Activated naive CD4-positive, alpha-beta T cell treated with anti-CD3 and anti-CD28 coated beads, Interleukin-2, amount 50 U/mL, for 16 hours (primary cell): ENCODE results near the gene JRKL.
A peak's percentile ranks its signal among the peaks of the same experiment; 100 is the strongest.

Experiments used
- DNase-seq: peaks from one replicate; pipeline ENCODE4 v3.0.0-alpha.2; 2020

The JRKL gene

DNA sequence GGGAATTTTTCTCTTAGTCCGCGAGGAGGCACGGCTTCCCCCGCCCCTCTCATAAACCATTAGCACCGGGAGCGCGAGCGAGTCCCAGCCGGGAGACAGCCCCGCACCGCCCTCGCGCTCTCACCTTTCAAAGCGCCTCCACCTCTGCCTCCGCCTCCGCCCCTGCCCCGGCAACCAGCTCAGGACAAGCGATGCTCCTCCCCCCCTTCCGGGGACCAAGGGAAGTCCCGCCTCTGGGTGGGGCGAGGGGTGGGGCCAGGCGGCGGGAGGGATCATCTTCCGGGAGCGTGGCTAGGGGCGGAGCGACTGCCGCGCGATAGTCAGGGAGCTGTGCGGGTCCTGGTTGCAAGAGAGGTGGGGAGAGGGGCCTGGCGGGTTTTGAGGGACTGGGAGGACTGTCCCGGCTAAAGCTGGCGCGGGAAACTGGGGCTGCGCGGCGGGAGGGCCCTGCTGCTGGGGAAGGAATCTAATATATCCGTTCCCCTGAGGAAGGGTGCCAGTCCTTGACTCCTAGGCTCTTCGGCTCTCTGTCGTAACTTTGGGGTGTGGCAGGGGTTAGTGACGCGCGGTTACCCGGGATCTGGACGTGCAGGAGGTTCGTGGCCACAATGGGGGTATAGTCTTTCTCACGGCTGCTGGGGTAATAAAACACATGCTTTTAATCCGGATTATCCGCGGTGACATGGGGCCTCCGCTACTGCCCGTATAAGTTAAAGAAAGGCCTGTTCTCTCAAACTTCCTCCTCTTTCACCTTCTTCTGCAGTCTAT is at the start of gene JRKL, which contains the start of gene CCDC82:
JRKL (plus strand) TSS at position 294 of the 768 bp plus-strand sequence. CDS start 637 bp downstream, outside the sequence.
CCDC82 (minus strand) TSS at position 193 of the 768 bp plus-strand sequence. CDS start 5,165 bp downstream, outside the sequence.
- DNase-seq, result peak; percentile 98

DNA sequence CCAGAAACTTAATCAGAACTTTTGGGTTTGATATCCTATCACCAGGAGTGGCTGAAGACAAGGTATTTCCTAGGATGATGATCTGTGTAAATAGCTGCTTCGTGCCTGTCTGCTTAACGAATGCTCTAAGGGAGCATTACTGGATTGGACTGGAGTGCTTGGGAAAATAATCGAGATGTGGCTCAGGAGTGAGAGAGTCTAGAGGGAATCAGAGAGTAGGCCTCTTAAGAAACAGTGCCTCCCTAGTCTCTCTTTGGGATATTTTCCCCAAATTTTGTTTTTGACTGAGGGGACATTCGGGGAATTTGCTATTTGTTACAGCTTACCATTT is 49.3 kb upstream of the JRKL start:
- DNase-seq, result no peak

DNA sequence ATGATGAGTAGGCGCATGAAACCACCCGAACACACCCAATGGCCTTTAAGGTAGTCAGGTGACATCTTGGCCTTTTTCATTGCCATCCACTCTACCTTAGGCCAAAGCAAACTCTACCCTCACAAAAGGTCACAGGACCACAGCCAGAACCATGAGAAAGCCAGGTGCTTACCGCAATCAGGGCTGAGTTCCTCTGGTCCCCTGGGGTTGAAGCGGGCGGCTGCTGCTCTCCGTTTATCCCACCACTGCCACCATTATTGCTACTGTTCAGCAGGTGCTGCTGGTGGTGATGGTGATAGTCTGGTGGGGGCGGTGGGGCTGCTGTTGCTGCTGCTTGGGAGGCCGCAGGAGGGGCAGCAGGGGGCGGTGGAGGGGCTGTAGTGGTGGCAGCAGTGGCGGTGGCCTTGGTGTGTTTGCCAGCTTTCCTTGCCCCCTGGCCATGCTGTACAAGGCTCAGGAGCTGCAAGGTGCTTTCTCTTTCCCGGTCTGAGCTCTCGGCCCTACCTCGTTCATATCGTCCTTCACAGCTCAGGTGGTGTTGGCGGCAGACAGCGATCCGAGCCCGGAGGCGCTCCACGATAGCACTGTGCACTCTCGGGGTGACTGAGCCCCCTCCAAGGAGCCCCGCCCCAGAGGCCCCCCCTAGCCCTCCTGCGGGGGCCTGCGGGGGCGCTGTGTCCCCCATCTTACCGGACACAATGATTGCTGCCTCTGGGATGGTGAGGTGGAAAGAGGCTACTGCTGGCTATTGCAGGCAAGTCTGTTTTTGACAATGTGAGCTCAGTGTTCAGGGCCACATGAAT is 48.4 kb upstream of the JRKL start:
- peak; percentile 63 for DNase-seq

DNA sequence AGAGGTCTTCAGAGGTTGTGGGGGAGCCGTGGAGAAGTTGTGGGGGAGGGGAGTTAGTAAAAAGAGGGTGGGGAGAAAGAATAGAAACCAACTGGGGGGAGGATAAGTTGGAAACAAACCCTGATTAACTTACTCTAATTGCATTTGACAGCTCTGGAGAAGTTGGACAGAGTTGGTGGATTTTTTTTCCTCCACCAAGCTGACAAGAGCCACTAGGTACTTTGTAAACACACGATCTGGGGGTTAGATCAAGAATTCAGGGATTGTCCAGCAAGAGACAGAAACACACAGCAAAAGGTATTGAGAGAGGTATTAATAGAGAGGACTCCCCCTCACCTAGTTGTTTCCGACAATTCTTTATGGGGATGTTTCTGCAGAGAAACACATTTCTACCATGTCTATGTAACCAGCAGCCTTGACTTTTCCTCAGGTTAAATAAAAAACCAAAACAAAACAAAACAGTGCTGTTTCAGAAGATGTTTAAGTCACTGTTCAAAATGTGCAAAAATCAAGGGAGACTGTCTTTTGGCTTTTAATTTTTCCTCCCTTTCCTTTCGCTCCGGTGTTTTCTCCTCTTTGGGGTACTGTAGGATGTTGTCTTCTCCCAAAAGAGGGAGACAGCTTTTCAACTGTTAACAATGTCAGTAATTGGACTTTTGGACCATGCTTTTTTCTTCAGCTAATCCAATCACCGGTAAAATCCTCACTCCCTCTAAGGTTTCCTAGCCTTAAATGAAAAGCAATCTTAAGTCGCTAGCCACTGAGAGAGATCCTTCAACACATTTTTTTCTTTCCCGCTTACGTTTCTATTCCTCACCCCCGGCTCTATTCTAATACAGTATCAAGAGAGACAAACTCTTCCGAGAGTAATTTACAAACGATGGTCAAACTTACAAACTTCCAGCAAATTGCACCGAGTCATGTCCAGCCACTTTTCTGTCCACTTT is 47.5 kb upstream of the JRKL start:
- DNase-seq, result no peak

DNA sequence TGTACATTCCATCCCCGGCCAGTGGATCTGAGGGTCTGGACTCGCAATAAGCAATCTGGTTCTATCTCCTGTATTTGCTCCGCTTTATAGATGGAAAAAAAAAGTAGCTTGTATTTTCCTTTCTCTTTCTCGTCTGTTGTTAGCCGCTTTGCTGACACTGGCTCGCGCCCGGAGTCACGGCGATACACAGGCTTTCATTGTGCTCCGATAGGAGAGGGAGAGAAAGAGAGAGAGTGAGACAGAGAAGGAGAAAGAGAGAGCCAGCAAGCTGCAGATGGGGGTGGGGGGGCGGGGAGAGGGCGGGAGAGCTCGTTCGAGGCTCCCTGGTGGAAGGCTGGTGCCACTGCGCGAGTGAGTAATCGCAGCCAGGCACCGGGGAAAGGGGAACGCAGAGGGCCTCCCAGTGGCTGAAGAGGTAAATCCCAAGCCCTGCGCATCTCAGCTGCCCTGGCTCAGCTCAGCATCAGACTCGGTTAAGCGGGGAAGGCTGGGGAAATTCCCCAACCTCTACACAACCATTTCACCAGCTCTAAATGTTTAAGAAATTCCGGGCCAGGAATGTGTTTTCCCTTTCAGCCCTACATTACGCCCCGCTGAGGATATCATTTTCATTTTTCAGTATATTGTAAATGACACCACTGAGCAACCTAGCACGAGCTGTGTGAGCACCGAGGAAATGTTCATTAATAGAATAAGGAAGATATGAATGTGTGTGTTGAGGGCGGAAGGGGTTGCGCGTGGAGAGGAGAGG is 46.7 kb upstream of the JRKL start, which contains the start of gene MAML2:
MAML2 (minus strand) TSS at position 235 of the 751 bp plus-strand sequence. CDS start 1,300 bp downstream, outside the sequence.
- peak; percentile 91 for DNase-seq

DNA sequence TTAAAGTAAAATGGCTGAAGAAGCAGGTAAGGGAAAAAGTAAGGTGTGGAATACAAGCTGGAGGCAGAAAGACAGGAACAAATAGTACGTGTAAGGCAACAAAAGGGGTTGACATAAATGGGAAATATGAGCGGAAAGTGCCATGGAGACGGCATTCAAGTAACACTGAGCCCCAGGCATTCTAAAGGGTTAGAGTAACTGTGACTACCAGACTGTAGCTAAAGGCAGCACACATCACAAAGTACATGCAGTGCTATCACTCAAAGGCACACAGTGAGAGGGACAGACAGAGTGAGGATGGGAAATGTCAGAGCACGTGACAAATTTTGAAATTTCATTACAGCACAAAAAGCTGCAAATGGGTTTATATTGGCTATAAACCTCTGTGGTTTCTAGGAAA is 33.0 kb upstream of the JRKL start:
- no peak for DNase-seq

DNA sequence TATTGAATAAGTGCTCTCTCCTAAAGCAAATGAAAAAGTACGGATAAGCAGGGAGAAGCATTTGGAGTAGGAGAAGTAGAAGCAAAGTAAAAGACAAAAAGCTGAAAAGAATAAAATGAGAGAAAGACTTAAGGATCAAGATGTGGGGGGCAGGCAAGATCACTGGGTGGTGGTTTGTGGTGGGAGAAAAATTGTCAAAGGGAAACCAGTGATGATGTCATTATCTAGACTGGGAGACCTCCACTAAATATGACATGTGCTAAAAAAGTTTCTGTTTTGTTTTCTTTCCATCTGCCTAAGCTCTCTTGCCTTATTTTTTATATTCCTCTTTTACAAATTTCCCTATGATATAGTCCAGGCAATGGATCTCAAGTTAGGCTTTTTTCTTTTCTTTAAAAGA is 32.0 kb upstream of the JRKL start:
- DNase-seq, result no peak

DNA sequence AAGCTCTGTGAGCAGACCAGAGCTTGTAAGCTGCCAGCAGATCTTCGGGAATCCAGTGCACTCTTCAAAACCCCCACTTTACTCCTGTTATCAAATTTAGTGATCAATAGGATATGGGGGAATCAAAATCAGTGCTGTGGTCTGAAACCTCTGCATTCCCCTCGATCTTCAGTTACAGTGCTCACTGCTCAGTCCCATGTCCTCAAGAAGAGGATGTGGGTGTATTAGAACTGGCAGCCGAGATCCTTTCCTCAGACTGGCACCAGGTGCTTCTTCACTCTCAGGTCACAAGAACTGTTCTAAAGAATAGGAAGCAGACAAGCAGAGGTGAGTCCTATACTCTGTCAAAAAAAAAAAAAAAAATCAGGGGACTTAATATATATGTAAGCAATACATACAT is 31.5 kb upstream of the JRKL start:
- no peak for DNase-seq

DNA sequence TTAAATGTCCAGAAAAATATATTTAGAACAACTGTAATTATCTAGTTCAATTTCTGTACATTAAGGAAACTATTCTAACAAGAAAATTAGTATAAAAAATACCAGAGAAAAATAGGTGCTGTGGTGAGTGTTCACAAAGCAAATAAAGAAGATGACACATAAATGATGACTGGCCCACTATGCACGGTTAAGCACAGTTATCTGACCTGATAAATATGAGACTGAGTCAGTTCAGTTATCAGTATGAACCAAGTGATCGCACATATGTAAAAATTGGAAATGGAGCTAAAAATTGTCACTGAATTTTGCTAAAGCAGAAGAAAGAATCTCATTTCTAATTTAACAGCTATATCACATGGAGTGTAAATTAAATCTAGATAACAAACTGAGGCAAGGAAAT is 28.0 kb upstream of the JRKL start:
- no peak for DNase-seq

DNA sequence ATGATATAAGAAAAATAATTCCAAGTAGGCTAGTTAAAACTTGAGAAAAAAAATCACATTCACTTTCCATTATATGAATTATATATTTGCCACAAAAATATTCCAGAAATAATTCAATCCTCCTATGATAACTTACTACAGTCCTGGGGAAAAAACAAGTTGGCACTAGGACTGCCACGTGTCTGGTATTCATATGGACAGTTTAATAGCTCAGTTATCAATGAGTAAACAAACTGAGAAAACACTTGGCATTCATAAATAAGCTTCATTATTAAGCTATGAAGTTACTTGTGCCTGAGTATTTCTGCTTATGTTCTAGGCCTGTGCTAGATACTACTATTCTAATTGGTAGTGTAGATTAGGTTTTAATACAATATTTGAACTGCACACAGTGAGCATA is 24.3 kb upstream of the JRKL start:
- no peak for DNase-seq

DNA sequence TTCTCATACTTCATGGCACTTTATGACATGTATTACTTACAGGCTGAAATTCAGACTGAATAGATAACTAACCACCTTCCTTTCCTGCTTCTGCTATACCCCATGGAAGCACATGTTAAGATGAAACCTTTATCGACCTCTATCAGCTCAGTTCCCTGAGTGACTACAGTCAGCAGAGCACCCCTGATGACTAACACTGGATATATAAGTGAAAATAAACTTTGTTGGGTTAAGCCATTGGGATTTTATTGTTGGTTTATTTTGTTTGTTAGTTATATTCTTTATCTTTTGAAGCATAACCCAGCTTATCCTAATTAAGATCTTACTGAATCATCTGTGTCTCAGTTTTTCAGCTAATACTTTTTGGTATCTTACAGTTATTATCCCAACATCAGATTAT is 23.8 kb upstream of the JRKL start:
- no peak for DNase-seq

DNA sequence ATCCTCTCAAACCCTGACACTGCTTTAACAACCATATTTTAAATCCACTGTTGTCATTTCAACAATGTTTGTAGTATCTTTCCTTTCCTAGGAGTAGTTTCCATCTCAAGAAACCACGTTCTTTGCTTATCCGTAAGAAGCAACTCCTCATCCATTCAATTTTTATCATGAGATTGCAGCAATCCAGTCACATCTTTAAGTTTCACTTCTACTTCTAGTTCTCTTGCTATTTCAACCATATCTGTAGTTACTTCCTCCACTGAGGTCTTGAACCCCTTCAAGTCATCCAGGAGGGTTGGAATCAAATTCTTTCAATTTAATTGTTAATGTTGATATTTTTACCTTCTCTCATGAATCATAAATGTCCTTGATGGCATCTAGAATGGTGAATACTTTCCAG is 22.5 kb upstream of the JRKL start:
- no peak for DNase-seq

DNA sequence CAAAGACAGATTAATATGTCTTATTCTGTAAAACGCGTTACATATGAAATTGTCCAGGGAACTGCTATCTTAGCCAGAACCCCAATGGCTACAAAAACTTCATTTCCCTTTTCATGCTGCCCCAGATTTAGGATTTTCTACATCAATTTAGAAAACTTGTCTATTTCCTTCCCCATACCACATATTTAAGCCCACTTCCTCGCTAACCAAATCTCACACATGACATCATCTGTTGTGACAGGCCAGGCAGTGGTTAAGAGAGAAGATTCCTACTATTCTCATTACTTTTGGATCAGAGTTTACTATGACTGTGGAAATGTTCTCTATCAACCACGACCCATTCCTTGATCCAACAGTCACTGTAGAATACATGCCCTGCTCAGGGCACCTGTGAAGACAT is 16.0 kb upstream of the JRKL start:
- no peak for DNase-seq

DNA sequence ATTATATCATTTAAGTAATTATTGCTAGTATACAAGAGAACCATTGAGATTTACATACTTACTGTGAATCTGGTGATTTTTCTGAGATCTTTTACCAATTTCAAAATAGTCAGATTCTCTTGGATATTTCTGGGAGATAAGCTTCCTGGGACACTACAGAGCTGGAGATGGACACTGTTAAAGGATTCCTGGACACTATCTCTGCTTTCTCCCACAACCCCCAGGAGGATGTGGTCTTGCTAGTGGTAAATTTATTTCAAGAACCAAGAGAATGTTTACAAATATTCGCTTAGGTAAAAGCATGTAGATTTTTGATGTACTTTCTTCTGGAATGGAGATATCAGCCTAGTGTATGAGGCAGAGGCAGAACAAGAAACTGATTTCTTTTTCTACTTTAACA is 13.0 kb upstream of the JRKL start:
- no peak for DNase-seq

DNA sequence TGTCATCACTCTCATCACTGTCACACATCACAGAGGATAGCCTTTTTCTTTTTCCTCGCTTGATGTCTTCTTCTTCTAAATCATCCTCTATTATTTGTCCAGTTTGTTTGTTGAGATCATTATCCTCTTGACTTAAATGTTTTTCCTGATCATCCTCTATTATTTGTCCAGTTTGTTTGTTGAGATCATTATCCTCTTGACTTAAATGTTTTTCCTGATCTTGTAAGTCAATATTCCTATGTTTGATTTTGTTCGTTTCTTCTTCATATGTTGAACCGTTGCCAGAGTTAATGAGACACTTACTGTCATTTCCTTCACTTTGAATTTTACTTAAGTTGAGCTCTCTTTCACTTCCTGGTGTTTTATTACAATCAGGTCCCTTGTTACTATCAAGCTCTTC is 5.7 kb upstream of the JRKL start:
- no peak for DNase-seq

DNA sequence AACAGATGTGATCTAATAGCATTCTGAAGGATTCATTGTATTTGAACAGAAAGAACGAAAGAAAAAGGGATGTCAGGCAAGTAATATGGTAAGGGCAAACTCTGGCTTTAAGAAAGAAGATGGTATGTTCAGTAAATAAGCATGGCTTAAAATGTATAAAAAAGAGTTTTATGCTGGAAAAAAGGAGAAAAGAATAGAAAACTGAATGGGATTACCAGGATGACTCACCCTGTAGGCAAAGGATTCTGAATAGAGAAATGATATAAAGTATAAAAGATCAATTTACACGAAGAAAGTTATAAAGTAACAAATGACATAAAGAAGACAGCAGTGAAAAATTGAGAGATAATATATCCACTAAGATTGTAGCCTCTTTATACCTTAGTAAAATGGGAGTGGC is 4.6 kb upstream of the JRKL start:
- no peak for DNase-seq

DNA sequence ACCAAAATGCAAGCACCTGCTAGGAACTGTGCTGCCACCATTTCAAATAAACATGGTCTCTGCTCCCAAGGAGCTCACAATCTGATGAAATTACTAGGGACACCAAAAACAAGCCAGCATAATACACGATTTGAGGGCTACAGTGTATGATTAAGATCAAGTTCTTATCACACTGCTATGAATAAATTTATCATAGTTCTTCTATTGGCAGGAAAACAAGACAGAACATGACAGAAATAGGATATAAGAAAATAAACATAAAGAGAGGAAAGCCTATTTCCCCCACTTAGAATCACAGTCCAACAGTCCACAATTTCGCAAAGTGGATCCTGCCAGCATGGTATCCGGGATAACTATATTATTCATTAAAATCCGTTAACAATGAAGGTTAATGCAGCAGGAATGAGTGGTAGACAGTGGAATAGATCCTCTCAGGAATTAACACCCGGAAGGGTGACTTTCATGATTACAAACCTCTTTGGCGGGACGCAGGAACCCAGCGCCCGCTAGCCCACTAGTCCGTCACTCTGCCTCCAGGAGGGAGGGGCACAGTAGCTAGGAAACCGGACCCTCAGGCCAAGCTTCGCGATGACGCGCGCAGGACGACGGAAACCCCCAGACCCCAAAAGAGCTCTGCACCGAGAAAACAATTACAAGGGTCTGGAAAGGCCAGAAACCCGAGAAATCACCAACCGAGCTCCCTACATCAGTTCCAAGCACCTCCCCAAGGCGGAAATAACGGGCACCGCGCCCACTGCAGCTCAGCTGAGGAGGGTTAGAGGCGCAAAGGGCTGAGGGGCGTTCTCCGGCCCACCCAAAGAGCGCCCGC is 708 bp upstream of the JRKL start:
- no peak for DNase-seq

DNA sequence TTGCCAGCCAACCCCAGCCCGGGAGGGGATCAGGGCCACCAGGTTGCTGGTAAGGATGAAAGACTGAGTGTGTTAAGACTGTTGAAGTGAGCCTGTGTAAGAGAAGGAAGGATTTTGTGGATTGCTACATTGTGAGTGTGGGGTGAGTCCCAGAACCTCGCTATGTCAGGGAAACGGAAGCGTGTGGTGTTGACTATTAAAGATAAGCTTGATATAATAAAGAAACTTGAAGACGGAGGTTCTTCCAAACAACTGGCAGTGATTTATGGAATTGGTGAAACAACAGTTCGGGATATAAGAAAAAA is 627 bp downstream of the JRKL start:
- DNase-seq, result no peak

DNA sequence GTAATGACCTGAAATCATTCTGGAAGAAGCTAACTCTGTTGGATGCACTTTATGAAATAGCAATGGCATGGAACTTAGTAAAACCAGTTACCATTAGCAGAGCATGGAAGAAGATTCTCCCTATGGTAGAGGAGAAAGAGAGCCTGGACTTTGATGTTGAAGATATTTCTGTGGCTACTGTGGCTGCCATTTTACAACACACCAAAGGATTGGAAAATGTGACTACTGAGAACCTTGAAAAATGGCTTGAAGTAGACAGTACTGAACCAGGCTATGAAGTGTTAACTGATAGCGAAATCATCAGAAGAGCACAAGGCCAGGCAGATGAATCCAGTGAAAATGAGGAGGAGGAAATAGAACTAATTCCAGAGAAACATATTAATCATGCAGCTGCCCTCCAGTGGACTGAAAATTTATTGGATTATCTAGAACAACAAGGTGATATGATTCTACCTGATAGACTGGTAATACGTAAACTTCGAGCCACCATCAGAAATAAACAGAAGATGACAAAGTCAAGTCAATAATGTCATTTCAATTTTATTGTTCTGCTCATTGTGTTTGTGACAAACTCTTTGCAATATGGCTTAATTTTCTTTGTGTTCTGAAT is 2.0 kb downstream of the JRKL start:
- no peak for DNase-seq

DNA sequence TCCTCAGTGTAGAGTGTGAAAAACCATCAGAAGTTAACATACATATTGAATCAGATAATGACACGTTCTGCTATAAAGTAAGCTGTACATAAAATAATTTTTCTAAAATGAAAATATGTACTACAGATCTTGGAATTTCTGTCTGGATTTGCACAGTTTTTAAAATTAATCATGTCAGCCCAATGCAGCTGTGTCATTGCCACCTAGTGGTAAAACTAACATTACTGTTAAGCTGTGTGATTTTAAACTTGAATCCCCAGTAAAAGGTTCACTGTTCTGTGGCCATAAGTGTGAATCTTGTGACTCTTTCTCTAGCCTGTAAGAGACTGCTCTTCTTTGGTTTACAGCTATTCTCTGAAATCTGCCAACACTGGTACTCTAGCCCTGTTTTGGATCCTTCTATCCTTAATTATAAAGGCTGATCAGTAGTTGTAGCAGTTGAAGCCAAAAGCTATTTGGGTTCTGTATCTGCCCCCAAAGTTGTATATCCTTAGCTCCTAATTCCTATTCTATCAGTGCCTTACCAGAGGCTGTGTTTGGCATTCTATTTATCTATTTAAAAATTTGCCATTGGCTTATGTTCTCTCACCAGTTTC is 4.0 kb downstream of the JRKL start:
- no peak for DNase-seq

DNA sequence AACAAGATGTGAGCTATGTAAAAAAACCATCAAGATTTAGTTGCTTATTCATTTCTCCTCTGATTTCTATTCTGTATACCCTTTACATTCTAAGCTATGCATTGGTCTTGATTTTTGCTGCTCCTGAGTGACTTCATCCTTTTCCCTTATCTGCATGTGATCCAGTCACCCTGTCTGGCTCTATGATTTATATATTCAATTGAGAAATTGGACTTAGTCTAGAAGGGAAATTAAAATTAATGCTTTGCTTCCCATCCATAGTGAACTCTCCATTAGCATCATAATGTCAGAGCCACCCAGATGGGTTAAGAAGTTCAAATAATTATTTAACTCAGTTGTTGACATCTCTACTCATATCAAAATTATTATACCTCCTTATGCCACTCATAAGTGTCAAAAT is 5.0 kb downstream of the JRKL start:
- no peak for DNase-seq
